Activated T-cell treated with anti-CD3 and anti-CD28 coated beads, Interleukin-2, amount 50 U/mL, for 72 hours (primary cell): Measurements from ENCODE around the gene DIAPH2. TPM values are rescaled to one million over a fixed set of nuclear protein-coding genes. Genes with fewer than 3 reads are reported as not detected.
"Not testable (repeated sequence)": the region's sequence is repeated elsewhere in the genome, so short reads cannot be mapped to it uniquely, and the experiment has no call there.

ENCODE experiments used
- ATAC-seq, 2 donors: fragments of 150-1000 bp; cut with Tn5 transposase; replicated peaks in 1 of 2; 2 replicates each; pipeline ENCODE4 v1.10.0; 2021; ENCODE audit warnings: moderate library complexity in 2 of 2, mild to moderate bottlenecking in 1 of 2
- DNase-seq, 2 donors: peaks; one replicate each; pipeline ENCODE4 v3.0.0; 2021 to 2022; ENCODE audit warnings: mixed read lengths in 1 of 2
- H3K27ac Mint-ChIP-seq: one replicate; pipeline ENCODE4 v1.8.0; 2022; ENCODE audit warnings: mild to moderate bottlenecking, moderate library complexity, mixed read lengths
- H3K27me3 Mint-ChIP-seq: one replicate; pipeline ENCODE4 v1.8.0; 2022; ENCODE audit warnings: low read depth, mixed read lengths
- H3K36me3 Mint-ChIP-seq, 2 donors: one replicate each; pipeline ENCODE4 v1.8.0; 2022; ENCODE audit warnings: mixed read lengths in 2 of 2, mild to moderate bottlenecking in 1 of 2; ENCODE audit not compliant: insufficient read depth in 2 of 2
- H3K4me1 Mint-ChIP-seq: one replicate; pipeline ENCODE4 v1.8.0; 2022; ENCODE audit warnings: low read depth, mixed read lengths
- H3K4me3 Mint-ChIP-seq, 2 donors: one replicate each; pipeline ENCODE4 v1.8.0; 2022; ENCODE audit warnings: mild to moderate bottlenecking in 2 of 2, mixed read lengths in 2 of 2, moderate library complexity in 2 of 2
- H3K9me3 Mint-ChIP-seq, 2 donors: one replicate each; pipeline ENCODE4 v1.8.0; 2022; ENCODE audit warnings: mixed read lengths in 2 of 2
- total RNA-seq, 2 donors: library from RNA; stranded (reverse); gene quantifications; one replicate each; pipeline ENCODE4 v1.2.3, GENCODE V29; 2022

The DIAPH2 gene
- total RNA-seq, 2 donors from 2014 or later = 10.6 to 11.6 TPM

- Mint-ChIP-seq H3K4me1 (no peaks in the 10 kb centered on the region), H3K36me3 (no peaks in the 10 kb centered on the region), H3K9me3 (no peaks in the 10 kb centered on the region), H3K27me3 (peaks cover 16% of the 10 kb centered on the region), H3K4me3 (no peak overlapping the region), H3K27ac (no peak overlapping the region)
- no peak for ATAC-seq
- no peak for DNase-seq
These were observed 16.0 kb downstream of the DIAPH2 start for GRCh38 chrX:96700625-96701024.

- no peaks in the 10 kb centered on the region for H3K9me3 Mint-ChIP-seq
- no peaks in the 10 kb centered on the region for H3K4me1 Mint-ChIP-seq
- no peak overlapping the region for H3K27ac Mint-ChIP-seq
- ATAC-seq = no peak
- no peak overlapping the region for H3K4me3 Mint-ChIP-seq
- H3K36me3 Mint-ChIP-seq = no peaks in the 10 kb centered on the region
- H3K27me3 Mint-ChIP-seq = peaks cover 16% of the 10 kb centered on the region
- DNase-seq = no peak
These were observed 18.7 kb downstream of the DIAPH2 start for GRCh38 chrX:96703379-96703778.

GRCh38 chrX:96703816-96704215 is 19.2 kb downstream of the DIAPH2 start:
- no peaks in the 10 kb centered on the region for H3K9me3 Mint-ChIP-seq
- H3K36me3 Mint-ChIP-seq = no peaks in the 10 kb centered on the region
- H3K27me3 Mint-ChIP-seq = peaks cover 16% of the 10 kb centered on the region
- H3K4me3 Mint-ChIP-seq = no peak overlapping the region
- DNase-seq (no peak), ATAC-seq (no peak)
- no peaks in the 10 kb centered on the region for H3K4me1 Mint-ChIP-seq
- H3K27ac Mint-ChIP-seq = no peak overlapping the region

- no peaks in the 10 kb centered on the region for H3K36me3 Mint-ChIP-seq
- no peak overlapping the region for H3K27ac Mint-ChIP-seq
- no peaks in the 10 kb centered on the region for H3K9me3 Mint-ChIP-seq
- ATAC-seq (no peak), DNase-seq (no peak)
- H3K4me1 Mint-ChIP-seq = no peaks in the 10 kb centered on the region
- H3K27me3 Mint-ChIP-seq = peaks cover 16% of the 10 kb centered on the region
- H3K4me3 Mint-ChIP-seq = no peak overlapping the region
These were observed 20.0 kb downstream of the DIAPH2 start for GRCh38 chrX:96704629-96705028.

GRCh38 chrX:96705905-96706304 is 21.3 kb downstream of the DIAPH2 start:
- no peak for DNase-seq

GRCh38 chrX:96707804-96708203 is 23.2 kb downstream of the DIAPH2 start:
- DNase-seq (no peak), ATAC-seq (no peak)
- Mint-ChIP-seq H3K27ac (no peak overlapping the region), H3K27me3 (peaks cover under 1% of the 10 kb centered on the region), H3K4me1 (no peaks in the 10 kb centered on the region), H3K36me3 (no peaks in the 10 kb centered on the region), H3K9me3 (no peaks in the 10 kb centered on the region), H3K4me3 (no peak overlapping the region)

More at GRCh38 chrX:96705905-96706304, 21.3 kb downstream of the DIAPH2 start:
- Mint-ChIP-seq H3K4me1 (no peaks in the 10 kb centered on the region), H3K9me3 (no peaks in the 10 kb centered on the region), H3K27ac (no peak overlapping the region), H3K4me3 (no peak overlapping the region), H3K36me3 (no peaks in the 10 kb centered on the region), H3K27me3 (peaks cover 8% of the 10 kb centered on the region)
- no peak for ATAC-seq

GRCh38 chrX:96710031-96710430 is 25.4 kb downstream of the DIAPH2 start:
- Mint-ChIP-seq H3K4me1 (no peaks in the 10 kb centered on the region), H3K9me3 (no peaks in the 10 kb centered on the region), H3K4me3 (no peak overlapping the region), H3K27me3 (no peaks in the 10 kb centered on the region), H3K36me3 (no peaks in the 10 kb centered on the region), H3K27ac (no peak overlapping the region)
- no peak for ATAC-seq
- no peak for DNase-seq

- ATAC-seq (no peak), DNase-seq (no peak)
- no peaks in the 10 kb centered on the region for H3K9me3 Mint-ChIP-seq
- H3K4me1 Mint-ChIP-seq = no peaks in the 10 kb centered on the region
- no peaks in the 10 kb centered on the region for H3K27me3 Mint-ChIP-seq
- H3K36me3 Mint-ChIP-seq = no peaks in the 10 kb centered on the region
- H3K27ac Mint-ChIP-seq = no peak overlapping the region
- H3K4me3 Mint-ChIP-seq = no peak overlapping the region
These were observed 28.7 kb downstream of the DIAPH2 start for GRCh38 chrX:96713303-96713702.

GRCh38 chrX:96714393-96714792 is 29.8 kb downstream of the DIAPH2 start:
- H3K27ac Mint-ChIP-seq, H3K27me3 Mint-ChIP-seq, DNase-seq, H3K4me3 Mint-ChIP-seq, ATAC-seq, H3K4me1 Mint-ChIP-seq, H3K36me3 Mint-ChIP-seq, H3K9me3 Mint-ChIP-seq: not testable (repeated sequence)

GRCh38 chrX:96715481-96715880 is 30.8 kb downstream of the DIAPH2 start:
- ATAC-seq (no peak), DNase-seq (no peak)
- Mint-ChIP-seq H3K9me3 (peaks cover 0 to 2% of the 10 kb centered on the region in 2 donors), H3K36me3 (no peaks in the 10 kb centered on the region), H3K27ac (no peak overlapping the region), H3K4me1 (no peaks in the 10 kb centered on the region), H3K27me3 (no peaks in the 10 kb centered on the region), H3K4me3 (no peak overlapping the region)

- H3K4me1 Mint-ChIP-seq = no peaks in the 10 kb centered on the region
- H3K9me3 Mint-ChIP-seq = peaks cover 0 to 2% of the 10 kb centered on the region in 2 donors
- no peak for DNase-seq
- H3K27me3 Mint-ChIP-seq = no peaks in the 10 kb centered on the region
- no peak overlapping the region for H3K4me3 Mint-ChIP-seq
- no peaks in the 10 kb centered on the region for H3K36me3 Mint-ChIP-seq
- no peak overlapping the region for H3K27ac Mint-ChIP-seq
- no peak for ATAC-seq
These were observed 34.7 kb downstream of the DIAPH2 start for GRCh38 chrX:96719161-96719875.

- Mint-ChIP-seq H3K4me3 (no peak overlapping the region), H3K27me3 (peaks cover 6% of the 10 kb centered on the region), H3K9me3 (peaks cover 0 to 2% of the 10 kb centered on the region in 2 donors), H3K27ac (no peak overlapping the region), H3K36me3 (no peaks in the 10 kb centered on the region), H3K4me1 (no peaks in the 10 kb centered on the region)
- peak; percentile 60 to 75 for ATAC-seq
- DNase-seq = no peak
These were observed 36.7 kb downstream of the DIAPH2 start for GRCh38 chrX:96721354-96721753.

GRCh38 chrX:96722781-96723180 is 38.1 kb downstream of the DIAPH2 start:
- DNase-seq = no peak
- Mint-ChIP-seq H3K27ac (no peak overlapping the region), H3K4me1 (peaks cover 10% of the 10 kb centered on the region), H3K4me3 (no peak overlapping the region), H3K27me3 (peaks cover 7% of the 10 kb centered on the region), H3K9me3 (peaks cover 0 to 2% of the 10 kb centered on the region in 2 donors), H3K36me3 (no peaks in the 10 kb centered on the region)
- no peak for ATAC-seq

- Mint-ChIP-seq H3K27me3 (peaks cover 7% of the 10 kb centered on the region), H3K36me3 (no peaks in the 10 kb centered on the region), H3K27ac (no peak overlapping the region), H3K4me3 (no peak overlapping the region), H3K9me3 (no peaks in the 10 kb centered on the region), H3K4me1 (peaks cover 10% of the 10 kb centered on the region)
- no peak for DNase-seq
- ATAC-seq = no peak
These were observed 44.4 kb downstream of the DIAPH2 start for GRCh38 chrX:96729053-96729452.
